ENCODE results near the gene NR4A2. TPM values are rescaled to one million over a fixed set of nuclear protein-coding genes. Genes with fewer than 3 reads are reported as not detected.

NR4A2 gene
- total RNA-seq, 4 donors from 2014 or later: 0.95 to 1.6 (median 1.2) TPM

- WGBS, 2 donors: 37 to 40% methylated on average over 6 of the region's 6 CpGs
- intact Hi-C loops (cut with DNase I): no loop called here
- no peak for DNase-seq
- Histone ChIP-seq H3K4me3 (peak overlapping the region; percentile 88 to 90 (median 89)), H3K4me1 (peaks cover 0 to 35% (median 16%) of the 10 kb centered on the region in 3 donors), H3K27me3 (no peaks in the 10 kb centered on the region), H3K9me3 (no peaks in the 10 kb centered on the region), H3K27ac (peak overlapping the region; percentile 100), H3K36me3 (no peaks in the 10 kb centered on the region)
- TF ChIP-seq POLR2A (IDR thresholded peaks at IDR 0.05) (no peak), CTCF (IDR thresholded peaks at IDR 0.05) (no peak)
These were observed 10.8 kb upstream of the NR4A2 start for GRCh38 chr2:156343096-156343939.

GRCh38 chr2:156342254-156343095 is 10.0 kb upstream of the NR4A2 start:
- Histone ChIP-seq H3K9me3 (no peaks in the 10 kb centered on the region), H3K4me1 (peaks cover 0 to 39% (median 16%) of the 10 kb centered on the region in 3 donors), H3K4me3 (peak overlapping the region; percentile 88 to 90 (median 89)), H3K27ac (peak overlapping the region; percentile 100), H3K27me3 (no peaks in the 10 kb centered on the region), H3K36me3 (no peaks in the 10 kb centered on the region)
- WGBS, 2 donors: 0 to 1% methylated on average over 13 to 15 of the region's 86 CpGs
- TF ChIP-seq POLR2A (IDR thresholded peaks at IDR 0.05): peak in 3 of 4 donors; percentile 68 to 90 (median 84)
- no peak for TF ChIP-seq CTCF (IDR thresholded peaks at IDR 0.05)
- intact Hi-C loops (cut with DNase I): no loop called here
- peak; percentile 65 for DNase-seq

- Histone ChIP-seq H3K27me3 (no peaks in the 10 kb centered on the region), H3K4me3 (peak overlapping the region; percentile 88 to 90 (median 89)), H3K4me1 (peaks cover 0 to 39% (median 16%) of the 10 kb centered on the region in 3 donors), H3K9me3 (no peaks in the 10 kb centered on the region), H3K27ac (peak overlapping the region; percentile 100), H3K36me3 (no peaks in the 10 kb centered on the region)
- 0 to 7% methylated on average over 3 to 6 of the region's 62 CpGs for WGBS, 2 donors
- intact Hi-C loops (cut with DNase I): no loop called here
- TF ChIP-seq CTCF (IDR thresholded peaks at IDR 0.05): no peak
- TF ChIP-seq POLR2A (IDR thresholded peaks at IDR 0.05): peak in 3 of 4 donors; percentile 33 to 86 (median 83)
- peak; percentile 76 for DNase-seq
These were observed 9.1 kb upstream of the NR4A2 start for GRCh38 chr2:156341452-156342253.

- Histone ChIP-seq H3K27ac (peak overlapping the region; percentile 100), H3K4me3 (peak overlapping the region; percentile 88 to 90 (median 89)), H3K4me1 (peaks cover 0 to 41% (median 16%) of the 10 kb centered on the region in 3 donors), H3K9me3 (no peaks in the 10 kb centered on the region), H3K27me3 (no peaks in the 10 kb centered on the region), H3K36me3 (no peaks in the 10 kb centered on the region)
- WGBS, 2 donors: 1 to 6% methylated on average over 14 to 15 of the region's 15 CpGs
- no peak for DNase-seq
- no peak for TF ChIP-seq CTCF (IDR thresholded peaks at IDR 0.05)
- no peak for TF ChIP-seq POLR2A (IDR thresholded peaks at IDR 0.05)
- intact Hi-C loops (cut with DNase I): no loop called here
These were observed 8.4 kb upstream of the NR4A2 start for GRCh38 chr2:156340804-156341451.

All from esophagus squamous epithelium (tissue), 5 donors.